PFSK-1 (cell line): Measurements from ENCODE around the gene RAP1A.

Experiments used
- FOXP2 ChIP-seq: optimal IDR thresholded peaks from 2 replicates; pipeline ENCODE3; 2011; ENCODE audit warnings: borderline replicate concordance, control low read depth, inconsistent platforms; ENCODE audit not compliant: insufficient read depth; ENCODE audit errors: extremely low read length, extremely low read depth
- POLR2AphosphoS5 ChIP-seq: IDR thresholded peaks from 2 replicates; pipeline ENCODE4 v1.6.1; 2012; ENCODE audit warnings: low read depth, mild to moderate bottlenecking, control low read depth, low read length, moderate library complexity
- SIN3A ChIP-seq: IDR thresholded peaks from 2 replicates; pipeline ENCODE4 v1.6.1; 2012; ENCODE audit warnings: mild to moderate bottlenecking, low read length, moderate library complexity, borderline replicate concordance; ENCODE audit not compliant: insufficient read depth
- TAF1 ChIP-seq: IDR thresholded peaks from 2 replicates; pipeline ENCODE4 v1.6.1; 2012; ENCODE audit warnings: low read length, control low read depth, borderline replicate concordance; ENCODE audit not compliant: insufficient read depth
- TF ChIP-seq, protein P1 (sequence below), 2 experiments: IDR thresholded peaks; 2 replicates each; pipeline versions ENCODE4 v1.6.1 to v1.8.0; 2011 to 2012; ENCODE audit warnings: low read depth in 2 of 2, low read length in 2 of 2, control low read depth in 1 of 2, inconsistent platforms in 1 of 2, mild to moderate bottlenecking in 1 of 2, moderate library complexity in 1 of 2; ENCODE audit not compliant: insufficient read depth in 1 of 2

The RAP1A gene

DNA sequence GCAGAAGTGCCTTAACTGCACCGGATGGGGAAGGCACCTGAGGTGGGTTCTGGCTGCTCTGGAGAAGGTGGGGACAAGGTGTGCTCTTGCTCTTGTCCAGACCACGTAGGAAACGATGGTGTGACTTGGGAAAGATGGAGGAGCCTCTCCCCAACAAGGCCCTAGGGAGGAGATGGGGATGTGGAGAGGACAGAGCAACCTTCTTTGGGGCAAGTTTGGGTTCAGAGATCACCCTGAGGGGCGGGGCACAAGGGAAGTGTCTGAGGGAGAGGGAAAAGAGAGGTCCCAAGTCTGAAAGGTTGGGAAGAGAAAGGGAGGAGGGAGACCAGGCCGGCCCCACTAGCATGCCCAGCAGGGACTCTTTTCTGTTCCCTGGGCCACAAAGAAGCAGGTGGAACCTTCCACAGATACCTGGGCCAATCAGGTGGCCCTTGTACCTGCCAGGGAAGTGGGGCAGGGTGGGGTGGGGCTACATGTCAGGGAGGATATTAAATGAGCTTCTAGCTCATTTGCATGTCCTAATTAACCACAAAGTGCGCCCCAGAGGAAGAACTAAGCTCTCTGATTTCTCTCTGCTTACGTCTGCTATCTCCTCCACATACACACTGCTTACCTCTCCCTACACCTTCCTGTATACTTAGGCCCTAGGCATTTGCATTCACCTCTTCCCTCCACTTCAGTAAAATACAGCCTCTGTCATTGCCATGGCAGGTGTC is 103.7 kb downstream of the RAP1A start:
- no peak for TF ChIP-seq FOXP2
- TF ChIP-seq SIN3A: no peak
- TF ChIP-seq TAF1: no peak
- TF ChIP-seq POLR2AphosphoS5: no peak
- TF ChIP-seq, protein P1, sequence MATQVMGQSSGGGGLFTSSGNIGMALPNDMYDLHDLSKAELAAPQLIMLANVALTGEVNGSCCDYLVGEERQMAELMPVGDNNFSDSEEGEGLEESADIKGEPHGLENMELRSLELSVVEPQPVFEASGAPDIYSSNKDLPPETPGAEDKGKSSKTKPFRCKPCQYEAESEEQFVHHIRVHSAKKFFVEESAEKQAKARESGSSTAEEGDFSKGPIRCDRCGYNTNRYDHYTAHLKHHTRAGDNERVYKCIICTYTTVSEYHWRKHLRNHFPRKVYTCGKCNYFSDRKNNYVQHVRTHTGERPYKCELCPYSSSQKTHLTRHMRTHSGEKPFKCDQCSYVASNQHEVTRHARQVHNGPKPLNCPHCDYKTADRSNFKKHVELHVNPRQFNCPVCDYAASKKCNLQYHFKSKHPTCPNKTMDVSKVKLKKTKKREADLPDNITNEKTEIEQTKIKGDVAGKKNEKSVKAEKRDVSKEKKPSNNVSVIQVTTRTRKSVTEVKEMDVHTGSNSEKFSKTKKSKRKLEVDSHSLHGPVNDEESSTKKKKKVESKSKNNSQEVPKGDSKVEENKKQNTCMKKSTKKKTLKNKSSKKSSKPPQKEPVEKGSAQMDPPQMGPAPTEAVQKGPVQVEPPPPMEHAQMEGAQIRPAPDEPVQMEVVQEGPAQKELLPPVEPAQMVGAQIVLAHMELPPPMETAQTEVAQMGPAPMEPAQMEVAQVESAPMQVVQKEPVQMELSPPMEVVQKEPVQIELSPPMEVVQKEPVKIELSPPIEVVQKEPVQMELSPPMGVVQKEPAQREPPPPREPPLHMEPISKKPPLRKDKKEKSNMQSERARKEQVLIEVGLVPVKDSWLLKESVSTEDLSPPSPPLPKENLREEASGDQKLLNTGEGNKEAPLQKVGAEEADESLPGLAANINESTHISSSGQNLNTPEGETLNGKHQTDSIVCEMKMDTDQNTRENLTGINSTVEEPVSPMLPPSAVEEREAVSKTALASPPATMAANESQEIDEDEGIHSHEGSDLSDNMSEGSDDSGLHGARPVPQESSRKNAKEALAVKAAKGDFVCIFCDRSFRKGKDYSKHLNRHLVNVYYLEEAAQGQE (IDR thresholded peaks at IDR 0.05; ENCODE audit: insufficient read depth in 1 of 2, low read depth in 2 of 2, low read length in 2 of 2): no peak

DNA sequence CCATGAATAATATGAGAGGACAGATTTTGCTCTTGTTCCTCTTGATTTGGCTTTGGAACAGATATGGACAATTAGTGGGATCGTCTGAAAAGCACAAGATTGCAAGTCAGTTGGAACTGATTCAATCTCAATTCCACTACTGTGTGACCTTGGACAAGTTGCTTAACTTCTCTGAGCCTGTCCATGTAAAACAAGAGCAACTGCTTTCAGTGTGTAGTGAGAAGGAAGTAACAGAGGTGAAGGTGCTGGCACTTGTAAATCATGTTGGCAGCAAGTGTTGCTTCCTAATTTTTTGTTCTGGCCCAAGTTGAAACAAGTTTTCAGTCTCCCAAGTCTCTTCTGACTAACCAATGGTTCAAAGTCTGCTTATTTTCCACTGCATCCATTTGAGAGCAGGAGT is 104.3 kb downstream of the RAP1A start:
- TF ChIP-seq TAF1 (no peak), POLR2AphosphoS5 (no peak), FOXP2 (no peak), SIN3A (no peak)
- TF ChIP-seq, protein P1 (IDR thresholded peaks at IDR 0.05; ENCODE audit: insufficient read depth in 1 of 2, low read depth in 2 of 2, low read length in 2 of 2): no peak

DNA sequence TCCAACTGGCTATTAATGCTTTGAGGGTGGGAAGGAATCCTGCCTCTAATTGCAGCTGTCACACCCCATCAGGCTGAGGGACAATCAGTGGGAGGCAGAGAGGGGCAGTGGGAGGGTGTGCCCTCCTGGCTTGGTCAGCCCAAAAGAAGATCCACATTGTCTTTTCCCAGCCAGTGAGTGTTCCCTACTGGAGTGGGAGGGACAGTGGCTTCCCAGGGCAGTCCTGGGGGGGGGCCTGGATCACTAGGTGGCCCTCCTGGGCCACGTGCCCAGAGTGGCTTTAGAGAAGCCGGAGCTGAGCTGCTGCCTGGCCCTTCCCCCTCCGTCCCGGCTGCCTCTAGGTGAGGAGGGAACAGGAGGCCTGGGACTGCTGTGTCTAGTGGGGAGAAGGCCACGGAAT is 105.6 kb downstream of the RAP1A start:
- TF ChIP-seq FOXP2 (no peak), TAF1 (no peak)

DNA sequence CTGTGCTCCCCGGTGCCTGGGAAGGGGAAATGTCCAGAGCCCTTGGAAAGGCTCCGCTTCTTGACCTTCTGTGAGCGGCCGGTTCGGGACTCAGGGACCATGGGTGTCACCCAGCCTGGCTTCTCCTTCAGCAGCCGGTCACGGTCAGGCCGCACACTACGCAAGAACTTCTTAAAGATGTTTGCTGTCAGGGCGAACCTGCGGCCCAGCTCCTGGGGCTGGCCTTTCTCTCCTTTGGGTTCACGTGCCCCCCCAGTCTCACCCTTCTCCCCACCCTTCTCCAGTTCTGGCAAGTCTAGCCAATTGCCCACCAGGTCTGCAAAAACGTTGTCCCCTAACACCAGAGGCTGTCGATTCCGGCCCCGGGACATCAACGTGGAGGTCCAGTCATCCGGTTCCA is 107.5 kb downstream of the RAP1A start:
- TF ChIP-seq, protein P1 (IDR thresholded peaks at IDR 0.05; ENCODE audit: insufficient read depth in 1 of 2, low read depth in 2 of 2, low read length in 2 of 2): no peak
- TF ChIP-seq FOXP2 (no peak), TAF1 (no peak), SIN3A (no peak), POLR2AphosphoS5 (no peak)

DNA sequence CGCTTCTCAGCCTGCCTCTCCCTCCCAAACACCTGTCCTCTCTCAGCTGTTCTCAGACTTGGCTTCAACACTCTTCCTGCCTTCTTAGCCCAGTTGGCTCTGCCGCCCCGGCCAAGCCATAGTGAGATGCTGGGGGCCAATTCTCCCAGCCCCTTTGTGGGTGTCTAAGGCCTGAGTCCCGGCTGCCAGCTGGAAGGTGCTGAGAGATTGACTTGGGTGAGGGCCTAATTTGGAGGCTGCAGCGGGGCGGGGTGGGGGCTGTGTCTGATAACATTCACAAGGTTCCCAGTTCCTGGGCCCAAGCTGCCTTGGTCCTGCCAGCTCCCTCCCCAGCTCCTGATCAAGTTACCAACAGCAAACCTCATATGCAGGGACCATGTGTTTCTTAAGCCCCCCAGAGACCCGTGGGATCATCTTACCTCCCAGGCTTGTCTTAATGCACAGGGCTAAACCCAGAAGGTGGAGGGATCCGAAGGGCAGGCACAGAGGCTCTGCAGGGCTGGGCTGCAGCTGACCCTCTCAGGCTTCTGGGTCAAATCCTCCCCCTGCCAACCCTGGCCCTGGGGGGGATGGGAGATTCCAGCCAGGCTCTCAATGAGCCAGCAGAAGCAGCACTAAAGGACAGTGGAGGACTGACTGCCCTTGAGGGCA is 109.8 kb downstream of the RAP1A start:
- TF ChIP-seq TAF1 (no peak), POLR2AphosphoS5 (no peak), FOXP2 (no peak)
- TF ChIP-seq, protein P1 (IDR thresholded peaks at IDR 0.05; ENCODE audit: insufficient read depth in 1 of 2, low read depth in 2 of 2, low read length in 2 of 2): no peak
